ENCODE data around the gene SCARF2. TPM values are rescaled to one million over a fixed set of nuclear protein-coding genes. Genes with fewer than 3 reads are reported as not detected.

SCARF2 gene
- total and polyA plus RNA-seq, 12 donors, result 1.8 to 5.3 (median 3.3) TPM

DNA sequence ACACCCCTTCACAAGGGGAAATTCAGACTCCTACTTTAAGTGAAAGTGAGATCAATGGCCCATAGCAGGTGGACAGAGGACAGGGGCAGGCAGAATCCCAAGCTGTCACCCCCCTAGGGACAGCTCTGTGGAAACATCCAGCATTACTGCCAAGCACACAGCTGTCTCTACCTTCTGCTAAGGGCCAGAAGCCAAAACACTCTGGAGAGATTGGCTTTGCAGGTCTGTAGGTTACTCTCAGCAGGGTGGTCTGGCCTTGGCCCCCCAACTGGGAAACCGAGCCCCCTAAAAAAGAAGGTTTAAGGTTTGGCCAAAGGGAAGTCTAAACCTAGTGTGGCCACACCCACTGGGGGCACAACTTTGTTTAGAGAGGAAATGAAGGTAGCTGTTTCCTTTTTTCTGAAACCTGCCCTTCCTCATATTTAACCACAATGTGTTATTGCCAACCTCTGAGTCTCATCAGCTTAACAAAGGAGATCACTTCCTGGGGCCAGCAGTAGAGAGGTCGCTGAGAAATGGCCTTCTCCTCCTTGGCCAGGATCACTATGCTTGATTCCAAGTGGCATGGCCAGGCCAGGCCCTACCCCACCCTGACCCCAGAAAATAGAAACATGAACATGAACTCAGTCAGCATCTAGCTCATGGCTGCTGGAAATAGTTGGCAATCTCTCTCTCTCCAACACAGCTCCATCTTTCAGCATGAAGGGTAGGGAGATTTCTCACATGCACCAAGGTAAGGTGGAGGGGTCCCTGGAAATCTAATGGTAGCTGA lies 25.9 kb upstream of the SCARF2 start:
- Histone ChIP-seq H3K27ac (peak overlapping the region in 8 of 10 donors; percentile 12 to 91 (median 37)), H3K27me3 (no peaks in the 10 kb centered on the region), H3K9me3 (no peaks in the 10 kb centered on the region), H3K36me3 (peaks cover 0 to 38% (median 8%) of the 10 kb centered on the region in 9 donors), H3K4me1 (peaks cover 5 to 29% (median 14%) of the 10 kb centered on the region in 9 donors), H3K4me3 (no peak overlapping the region)
- TF ChIP-seq, protein P1, sequence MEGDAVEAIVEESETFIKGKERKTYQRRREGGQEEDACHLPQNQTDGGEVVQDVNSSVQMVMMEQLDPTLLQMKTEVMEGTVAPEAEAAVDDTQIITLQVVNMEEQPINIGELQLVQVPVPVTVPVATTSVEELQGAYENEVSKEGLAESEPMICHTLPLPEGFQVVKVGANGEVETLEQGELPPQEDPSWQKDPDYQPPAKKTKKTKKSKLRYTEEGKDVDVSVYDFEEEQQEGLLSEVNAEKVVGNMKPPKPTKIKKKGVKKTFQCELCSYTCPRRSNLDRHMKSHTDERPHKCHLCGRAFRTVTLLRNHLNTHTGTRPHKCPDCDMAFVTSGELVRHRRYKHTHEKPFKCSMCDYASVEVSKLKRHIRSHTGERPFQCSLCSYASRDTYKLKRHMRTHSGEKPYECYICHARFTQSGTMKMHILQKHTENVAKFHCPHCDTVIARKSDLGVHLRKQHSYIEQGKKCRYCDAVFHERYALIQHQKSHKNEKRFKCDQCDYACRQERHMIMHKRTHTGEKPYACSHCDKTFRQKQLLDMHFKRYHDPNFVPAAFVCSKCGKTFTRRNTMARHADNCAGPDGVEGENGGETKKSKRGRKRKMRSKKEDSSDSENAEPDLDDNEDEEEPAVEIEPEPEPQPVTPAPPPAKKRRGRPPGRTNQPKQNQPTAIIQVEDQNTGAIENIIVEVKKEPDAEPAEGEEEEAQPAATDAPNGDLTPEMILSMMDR (IDR thresholded peaks at IDR 0.05), result no peak
- DNase-seq, result no peak
- ATAC-seq, result peak in 6 of 8 donors; percentile 14 to 52 (median 24)
- intact Hi-C loops (cut with DNase I), result no loop called here
- 51 to 59% methylated on average over 2 of the region's 2 CpGs for WGBS, 2 donors

DNA sequence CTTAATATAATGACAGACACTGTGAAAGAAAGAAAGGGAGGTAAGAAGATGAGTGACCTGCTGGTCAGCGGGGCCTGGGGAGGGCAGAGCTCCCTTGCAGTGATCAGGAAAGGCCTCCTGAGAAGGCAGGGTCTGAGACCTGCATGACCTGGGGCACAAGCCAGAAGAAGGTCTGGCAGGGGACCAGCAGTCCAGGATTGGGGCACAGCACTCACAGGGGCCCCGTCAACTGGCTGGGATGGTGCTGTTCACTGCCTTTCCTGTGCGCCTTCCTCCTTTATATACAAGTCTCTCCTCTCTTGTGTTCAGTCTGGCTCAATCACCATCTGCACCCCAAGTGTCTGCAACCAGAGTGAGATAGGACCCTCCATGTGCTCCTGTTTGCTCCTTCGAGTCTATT lies 22.2 kb upstream of the SCARF2 start:
- Histone ChIP-seq H3K4me1 (peaks cover 5 to 36% (median 17%) of the 10 kb centered on the region in 9 donors), H3K36me3 (peaks cover 0 to 42% (median under 1%) of the 10 kb centered on the region in 9 donors), H3K27ac (no peak overlapping the region), H3K4me3 (no peak overlapping the region), H3K27me3 (no peaks in the 10 kb centered on the region), H3K9me3 (no peaks in the 10 kb centered on the region)
- TF ChIP-seq, protein P1 (IDR thresholded peaks at IDR 0.05), result no peak
- no peak for ATAC-seq
- 95% methylated on average over 4 of the region's 4 CpGs for WGBS, 2 donors
- DNase-seq, result no peak
- intact Hi-C loops (cut with DNase I), result loop anchor here in 2 of 10 donors (5.0 kb wide), 2 partner anchors 38 to 43 kb away; no protein-coding TSS in a partner anchor

DNA sequence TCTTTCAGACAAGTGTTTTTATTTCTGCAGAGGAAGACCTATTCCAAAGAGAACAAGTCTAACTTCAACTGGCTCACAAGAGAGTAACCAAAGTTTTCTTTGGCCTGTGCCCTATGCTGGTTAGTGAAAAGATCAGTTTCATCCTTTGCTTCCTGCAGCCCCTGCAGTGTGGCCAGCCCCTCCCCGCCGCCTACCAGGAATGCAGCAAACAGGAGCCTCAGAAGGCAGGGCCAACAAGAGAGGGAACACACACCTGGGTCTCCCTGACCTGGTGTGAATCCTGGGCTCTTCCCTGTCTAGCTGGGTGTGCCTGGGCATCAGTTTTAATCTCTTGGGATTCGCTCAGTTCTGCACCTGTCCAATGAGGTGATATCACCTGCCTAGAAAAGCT lies 21.5 kb upstream of the SCARF2 start:
- Histone ChIP-seq H3K4me1 (peaks cover 5 to 34% (median 16%) of the 10 kb centered on the region in 9 donors), H3K27ac (no peak overlapping the region), H3K36me3 (peaks cover 0 to 42% (median 0%) of the 10 kb centered on the region in 9 donors), H3K4me3 (no peak overlapping the region), H3K27me3 (no peaks in the 10 kb centered on the region), H3K9me3 (no peaks in the 10 kb centered on the region)
- intact Hi-C loops (cut with DNase I), result loop anchor here in 2 of 10 donors (5.0 kb wide), 2 partner anchors 37 to 42 kb away; no protein-coding TSS in a partner anchor
- DNase-seq (no peak), ATAC-seq (no peak)
- TF ChIP-seq, protein P1 (IDR thresholded peaks at IDR 0.05), result no peak
- 94 to 95% methylated on average over 3 of the region's 3 CpGs for WGBS, 2 donors

DNA sequence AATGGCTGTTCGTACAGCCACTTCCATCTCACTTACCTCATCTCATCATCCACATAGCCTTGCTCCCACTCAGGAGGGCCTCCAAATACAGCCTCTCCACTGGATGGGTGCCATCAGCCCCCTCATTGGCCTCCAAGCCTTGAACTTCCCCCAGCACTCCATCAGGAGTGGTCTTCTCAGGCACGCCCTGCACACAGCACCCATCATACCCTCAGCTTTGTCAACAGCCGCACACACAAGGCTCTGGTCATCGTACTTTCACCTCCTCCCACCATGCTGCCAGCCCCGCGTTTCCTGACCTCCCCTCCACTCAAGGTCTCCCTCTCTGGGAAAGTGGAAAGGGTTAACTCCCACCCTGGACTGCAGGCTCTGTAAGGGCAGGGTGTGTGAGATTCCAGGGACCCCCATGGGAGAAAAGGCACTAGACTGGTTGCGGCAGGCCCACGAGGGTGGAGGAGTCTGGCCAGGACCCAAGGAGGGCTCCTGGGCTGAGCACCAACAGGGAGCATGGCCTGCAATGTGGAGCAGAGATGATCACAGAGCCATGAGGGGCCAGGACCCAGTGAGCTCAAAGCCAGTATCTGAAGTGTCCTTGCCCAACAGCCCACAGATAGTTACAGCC lies 21.0 kb upstream of the SCARF2 start:
- DNase-seq (no peak), ATAC-seq (no peak)
- Histone ChIP-seq H3K4me3 (no peak overlapping the region), H3K36me3 (peaks cover 0 to 47% (median 0%) of the 10 kb centered on the region in 9 donors), H3K27me3 (no peaks in the 10 kb centered on the region), H3K4me1 (peaks cover 3 to 29% (median 11%) of the 10 kb centered on the region in 9 donors), H3K27ac (no peak overlapping the region), H3K9me3 (no peaks in the 10 kb centered on the region)
- TF ChIP-seq, protein P1 (IDR thresholded peaks at IDR 0.05), result no peak
- 70 to 71% methylated on average over 8 of the region's 8 CpGs for WGBS, 2 donors
- intact Hi-C loops (cut with DNase I), result loop anchor here in 2 of 10 donors (5.0 kb wide), 2 partner anchors 36 to 41 kb away; no protein-coding TSS in a partner anchor

All from heart right ventricle (tissue), 16 donors.